ENCODE data around the gene LIPM.

DNA sequence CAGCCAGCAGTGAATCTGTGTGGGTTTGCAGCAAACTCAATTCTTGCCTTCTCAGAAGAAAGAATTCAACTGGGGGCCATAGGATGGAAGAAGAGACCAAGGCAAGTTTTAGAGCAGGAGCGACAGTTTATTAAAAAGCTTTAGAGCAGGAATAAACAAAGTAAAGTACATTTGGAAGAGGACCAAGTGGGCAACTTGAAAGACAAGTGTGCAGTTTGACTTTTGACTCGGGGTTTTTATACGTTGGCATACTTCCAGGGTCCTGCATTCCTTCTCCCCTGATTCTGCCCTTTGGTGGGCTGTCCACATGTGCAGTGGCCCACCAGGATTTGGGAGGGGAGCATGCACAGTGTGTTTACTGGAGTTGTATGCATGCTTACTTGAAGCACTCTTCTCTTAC lies 52.2 kb downstream of the LIPM start:
- no peak for TF ChIP-seq EZH2phosphoT487 (IDR thresholded peaks at IDR 0.05; ENCODE audit: insufficient read depth, low read depth)
- TF ChIP-seq EZH2 (IDR thresholded peaks at IDR 0.05; ENCODE audit: insufficient read depth, poor library complexity, severe bottlenecking) = no peak

Data from GM23248 (cell line).